GM12891 (cell line): ENCODE measurements around the gene PPFIA1.

Experiments
- PAX5 ChIP-seq: IDR thresholded peaks from 2 replicates; pipeline ENCODE4 v1.6.1; 2011; ENCODE audit warnings: low read length, moderate library complexity, mild to moderate bottlenecking; ENCODE audit not compliant: insufficient read depth, severe bottlenecking
- POLR2A ChIP-seq: IDR thresholded peaks from 2 replicates; pipeline ENCODE4 v1.6.1; 2011; ENCODE audit warnings: low read depth, low read length, control low read depth
- POLR2AphosphoS5 ChIP-seq: IDR thresholded peaks from 2 replicates; pipeline ENCODE4 v1.6.1; 2011; ENCODE audit warnings: low read depth, low read length, control low read depth
- POU2F2 ChIP-seq: IDR thresholded peaks from 2 replicates; pipeline ENCODE4 v1.6.1; 2011; ENCODE audit warnings: low read depth, mild to moderate bottlenecking, control low read depth, low read length, moderate library complexity
- SPI1 ChIP-seq: IDR thresholded peaks from 2 replicates; pipeline ENCODE4 v1.6.1; 2011; ENCODE audit warnings: low read depth, low read length, control low read depth
- TAF1 ChIP-seq: IDR thresholded peaks from 2 replicates; pipeline ENCODE4 v1.6.1; 2011; ENCODE audit warnings: low read depth, low read length, control low read depth

DNA sequence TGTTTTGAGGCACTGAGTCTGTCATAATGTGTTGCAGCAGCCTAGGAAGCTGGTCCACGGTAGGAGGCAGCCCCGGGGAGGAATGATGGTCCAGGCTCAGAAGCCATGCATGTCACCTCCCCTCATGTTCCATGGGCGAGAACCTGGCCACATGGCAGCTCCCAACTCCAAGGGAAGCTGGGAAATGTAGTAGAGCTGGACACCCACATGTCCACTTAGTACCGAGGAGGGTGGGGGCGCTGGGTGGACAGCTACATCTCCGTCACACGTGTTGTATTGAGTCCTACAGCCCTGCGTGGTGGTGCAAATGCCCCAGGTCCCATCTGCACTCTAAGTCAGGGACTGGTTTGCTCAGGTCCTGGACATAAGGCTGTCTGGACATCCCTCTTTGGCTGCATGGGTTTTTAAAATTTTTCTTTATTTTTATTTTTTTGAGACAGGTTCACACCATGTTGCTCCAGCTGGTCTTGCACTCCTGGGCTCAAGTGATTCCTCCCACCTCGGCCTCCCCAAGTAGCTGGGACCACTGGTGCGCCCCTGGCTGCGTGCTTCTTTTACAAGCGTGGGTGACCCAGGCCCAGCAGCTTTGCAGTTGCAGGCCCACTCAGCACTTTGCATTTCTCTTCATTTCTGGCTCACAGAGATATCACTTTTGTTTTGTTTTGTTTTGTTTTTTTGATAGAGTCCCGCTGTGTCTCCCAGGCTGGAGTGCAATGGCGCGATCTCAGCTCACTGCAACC, 123.9 kb downstream of the PPFIA1 start:
- TF ChIP-seq POLR2A, result no peak
- TF ChIP-seq POLR2AphosphoS5, result no peak
- TF ChIP-seq SPI1, result no peak
- TF ChIP-seq TAF1, result no peak
- TF ChIP-seq PAX5, result no peak
- TF ChIP-seq POU2F2, result no peak
